Esophagus muscularis mucosa (tissue), 4 donors: ENCODE measurements around the gene SEPTIN5.

ENCODE experiments used
- CTCF ChIP-seq, 3 experiments: fragments of 200-600 bp in 2 of 3; fragments of 450-650 bp in 1 of 3; sonication (generic) in 2 of 3; IDR thresholded peaks; one replicate each; pipeline ENCODE4 v1.5.1; 2017 to 2019; ENCODE audit warnings: antibody characterized with exemption in 3 of 3, mild to moderate bottlenecking in 2 of 3, moderate library complexity in 1 of 3
- EP300 ChIP-seq: sonication (generic); formaldehyde crosslinking; IDR thresholded peaks from one replicate; pipeline ENCODE4 v1.6.1; 2017; ENCODE audit warnings: antibody characterized with exemption
- POLR2A ChIP-seq: fragments of 450-650 bp; IDR thresholded peaks from one replicate; pipeline ENCODE4 v1.6.1; 2017; ENCODE audit warnings: antibody characterized with exemption, moderate library complexity, mild to moderate bottlenecking, low read depth
- POLR2AphosphoS5 ChIP-seq, 2 donors: sonication (generic); formaldehyde crosslinking; IDR thresholded peaks; one replicate each; pipeline ENCODE4 v1.6.1; 2017; ENCODE audit warnings: antibody characterized with exemption in 2 of 2

- TF ChIP-seq CTCF (IDR thresholded peaks at IDR 0.05): no peak
- no peak for TF ChIP-seq POLR2AphosphoS5 (IDR thresholded peaks at IDR 0.05)
- no peak for TF ChIP-seq POLR2A
- no peak for TF ChIP-seq EP300
Observed at GRCh38 chr22:19707347-19708290, 6.7 kb upstream of the SEPTIN5 start.
